IMR-90 (cell line): ENCODE data around the gene FAM240A. TPM values are rescaled to one million over a fixed set of nuclear protein-coding genes. Genes with fewer than 3 reads are reported as not detected.

Source experiments
- ATAC-seq: fragments of 200-7000 bp; cut with Tn5 transposase; 2 replicates; pipeline ENCODE4 v1.9.1; 2020; ENCODE audit warnings: low read depth, mild to moderate bottlenecking, moderate library complexity
- BruUV-seq: library from RNA; stranded (reverse); fragments of 400-500 nt; replicated peaks from 2 replicates; lab custom pipeline; 2021; lab: Mats Ljungman, UMichigan
- CTCF ChIA-PET: fragments of 300-600 bp; formaldehyde crosslinking; extraction: SDS; loops from one replicate; lab custom pipeline; 2021; ENCODE audit warnings: antibody characterized with exemption; lab: Yijun Ruan, JAX
- POLR2A ChIA-PET: fragments of 300-600 bp; sonication (Branson Sonifier 250); formaldehyde crosslinking; loops from one replicate; lab custom pipeline; 2022; ENCODE audit warnings: antibody characterized with exemption; ENCODE audit not compliant: unreplicated experiment; lab: Charles Lee
- DNase-seq: peaks from one replicate; pipeline ENCODE4 v3.0.0; 2013
- H2AFZ ChIP-seq: replicated peaks from 2 replicates; pipeline ENCODE3; 2013; ENCODE audit warnings: low read length, mild to moderate bottlenecking; ENCODE audit not compliant: poor library complexity
- H2AK5ac ChIP-seq: 2 replicates; pipeline ENCODE4 v1.6.1; 2013; ENCODE audit warnings: low read depth, low read length, inconsistent platforms
- H2AK9ac ChIP-seq: replicated peaks from 2 replicates; pipeline ENCODE3; 2013; ENCODE audit warnings: mild to moderate bottlenecking, low read depth, low read length, moderate library complexity; ENCODE audit not compliant: poor library complexity
- H2BK120ac ChIP-seq: 2 replicates; pipeline ENCODE4 v1.6.1; 2013; ENCODE audit warnings: low read depth, low read length, inconsistent platforms
- H2BK15ac ChIP-seq: 3 replicates; pipeline ENCODE4 v1.6.1; 2013; ENCODE audit warnings: low read depth, low read length, inconsistent platforms
- H2BK20ac ChIP-seq: 2 replicates; pipeline ENCODE4 v1.6.1; 2013; ENCODE audit warnings: low read depth, mild to moderate bottlenecking, inconsistent platforms, low read length, moderate library complexity
- H2BK5ac ChIP-seq: 2 replicates; pipeline ENCODE4 v1.6.1; 2013; ENCODE audit warnings: mild to moderate bottlenecking, low read depth, low read length, inconsistent platforms; ENCODE audit not compliant: poor library complexity, severe bottlenecking
- H3K14ac ChIP-seq: replicated peaks from 2 replicates; pipeline ENCODE4 v1.6.1; 2013; ENCODE audit warnings: low read depth, low read length, inconsistent platforms
- H3K18ac ChIP-seq: 2 replicates; pipeline ENCODE4 v1.6.1; 2013; ENCODE audit warnings: low read depth, low read length, control low read depth
- H3K23ac ChIP-seq: 2 replicates; pipeline ENCODE4 v1.6.1; 2013; ENCODE audit warnings: low read depth, low read length, inconsistent platforms
- H3K27ac ChIP-seq: 2 replicates; pipeline ENCODE4 v1.5.1; 2013; ENCODE audit warnings: mild to moderate bottlenecking, control low read depth, low read length; ENCODE audit not compliant: insufficient read depth
- H3K27me3 ChIP-seq: 2 replicates; pipeline ENCODE4 v1.6.1; 2013; ENCODE audit warnings: low read length; ENCODE audit not compliant: control insufficient read depth, insufficient read depth
- H3K36me3 ChIP-seq: 2 replicates; pipeline ENCODE4 v1.6.1; 2013; ENCODE audit warnings: low read length, mixed read lengths; ENCODE audit not compliant: control insufficient read depth, insufficient read depth
- H3K4ac ChIP-seq: 2 replicates; pipeline ENCODE4 v1.6.1; 2013; ENCODE audit warnings: low read depth, low read length, inconsistent platforms
- H3K4me1 ChIP-seq: 2 replicates; pipeline ENCODE4 v1.6.1; 2013; ENCODE audit warnings: low read length, mixed read lengths; ENCODE audit not compliant: control insufficient read depth, insufficient read depth
- H3K4me2 ChIP-seq: 2 replicates; pipeline ENCODE4 v1.6.1; 2013; ENCODE audit warnings: low read depth, mild to moderate bottlenecking, control low read depth, low read length, moderate library complexity
- H3K4me3 ChIP-seq: 2 replicates; pipeline ENCODE4 v1.5.1; 2013; ENCODE audit warnings: low read depth, mild to moderate bottlenecking, control low read depth, low read length, moderate library complexity; ENCODE audit not compliant: insufficient read depth
- H3K56ac ChIP-seq: 2 replicates; pipeline ENCODE4 v1.6.1; 2013; ENCODE audit warnings: low read length, inconsistent platforms; ENCODE audit not compliant: insufficient read depth; ENCODE audit errors: extremely low read depth
- H3K79me1 ChIP-seq, 2 experiments: 2 replicates each; pipeline ENCODE4 v1.6.1; 2013; ENCODE audit warnings: low read length in 2 of 2, inconsistent platforms in 1 of 2, low read depth in 1 of 2
- H3K9ac ChIP-seq: 2 replicates; pipeline ENCODE4 v1.6.1; 2013; ENCODE audit warnings: low read depth, low read length, control low read depth
- H3K9me1 ChIP-seq: 2 replicates; pipeline ENCODE4 v1.6.1; 2013; ENCODE audit warnings: low read length, inconsistent platforms; ENCODE audit not compliant: insufficient read depth
- H3K9me3 ChIP-seq: 2 replicates; pipeline ENCODE4 v1.6.1; 2013; ENCODE audit warnings: low read length; ENCODE audit not compliant: control insufficient read depth, insufficient read depth
- H4K20me1 ChIP-seq: 2 replicates; pipeline ENCODE4 v1.6.1; 2013; ENCODE audit warnings: low read length, inconsistent platforms; ENCODE audit not compliant: insufficient read depth
- H4K5ac ChIP-seq: 2 replicates; pipeline ENCODE4 v1.6.1; 2013; ENCODE audit warnings: mild to moderate bottlenecking, low read depth, low read length, control low read depth
- H4K8ac ChIP-seq, 2 experiments: 2 replicates each; pipeline ENCODE4 v1.6.1; 2013; ENCODE audit warnings: low read depth in 2 of 2, low read length in 2 of 2, control low read depth in 1 of 2, inconsistent platforms in 1 of 2
- H4K91ac ChIP-seq: 2 replicates; pipeline ENCODE4 v1.6.1; 2013; ENCODE audit warnings: low read depth, low read length, inconsistent platforms; ENCODE audit not compliant: insufficient read depth
- CEBPB ChIP-seq: IDR thresholded peaks from 2 replicates; pipeline ENCODE4 v1.6.1; 2012; ENCODE audit warnings: low read depth, low read length, improper control_type of control experiment
- CHD1 ChIP-seq: IDR thresholded peaks from 2 replicates; pipeline ENCODE4 v1.6.1; 2012; ENCODE audit warnings: low read depth, low read length, improper control_type of control experiment
- MAZ ChIP-seq: IDR thresholded peaks from 2 replicates; pipeline ENCODE4 v1.6.1; 2012; ENCODE audit warnings: low read depth, mild to moderate bottlenecking, low read length, improper control_type of control experiment, moderate library complexity, borderline replicate concordance
- RFX5 ChIP-seq: IDR thresholded peaks from 2 replicates; pipeline ENCODE4 v1.8.0; 2012; ENCODE audit warnings: low read depth, mild to moderate bottlenecking, low read length, moderate library complexity
- USF2 ChIP-seq: fragments of 150-350 bp; IDR thresholded peaks from 2 replicates; pipeline ENCODE4 v1.6.1; 2017; ENCODE audit warnings: mild to moderate bottlenecking, antibody characterized with exemption, low read length, low read depth
- WGBS, 2 experiments: methylation state at CpG; one replicate each; pipeline versions ENCODE4 v1.1.5 to v1.1.7; 2013; ENCODE audit warnings: missing lambda C conversion rate in 2 of 2; ENCODE audit not compliant: insufficient read length in 1 of 2; ENCODE audit errors: extremely low coverage in 2 of 2; 5-methylcytosine and 5-hydroxymethylcytosine counted together
- dilution Hi-C: fragments of 300-500 bp; cut with HindIII; formaldehyde crosslinking; loops from one replicate; pipeline ENCODE4 v1.14.3; 2018; ENCODE audit warnings: low sequenced_read_pairs; ENCODE audit not compliant: unreplicated experiment
- in situ Hi-C: fragments of 300-500 bp; cut with MboI; formaldehyde crosslinking; loops from 3 replicates; pipeline ENCODE4 v1.14.3; 2019; ENCODE audit warnings: low sequenced_read_pairs, inconsistent platforms, mixed read lengths
- intact Hi-C: fragments of 100-400 bp; cut with micrococcal nuclease; formaldehyde crosslinking; loops from 2 replicates; pipeline ENCODE4 v1.10.0; 2022
- polyA plus RNA-seq, 3 experiments: library from polyadenylated mRNA; depleted of rRNA; stranded (reverse); fragments of >200 nt; gene quantifications; 2 replicates each; pipeline ENCODE4 v1.2.3, GENCODE V29; 2012; ENCODE audit warnings: low replicate concordance in 1 of 3
- total RNA-seq: library from RNA; depleted of rRNA; stranded (reverse); fragments of >200 nt; gene quantifications from 2 replicates; pipeline ENCODE4 v1.2.3, GENCODE V29; 2012

The FAM240A gene
- total and polyA plus RNA-seq, 2 of the 4 experiments (the other 2 are of a cell fraction) = not detected

- ATAC-seq (no peak), DNase-seq (no peak)
- Histone ChIP-seq H3K56ac (no peak overlapping the region), H3K23ac (no peak overlapping the region), H2BK5ac (no peak overlapping the region), H3K4me2 (no peak overlapping the region), H3K18ac (no peak overlapping the region), H3K4me1 (0 out of 2 replicates have a peak, but pooled peaks cover 2% of the 10 kb centered on the region), H3K27me3 (peaks cover 2% of the 10 kb centered on the region; the same call in 1 of the 2 replicates), H3K14ac (no peak overlapping the region), H4K91ac (no peak overlapping the region), H2BK120ac (no peak overlapping the region), H3K4me3 (no peak overlapping the region), H3K36me3 (peaks cover 5% of the 10 kb centered on the region; the same call in 1 of the 2 replicates), H3K4ac (no peak overlapping the region), H2BK20ac (no peak overlapping the region), H3K27ac (no peak overlapping the region), H2AK5ac (no peak overlapping the region), H2BK15ac (no peak overlapping the region), H3K9ac (no peak overlapping the region), H4K8ac (no peak overlapping the region), H2AK9ac (no peak overlapping the region), H2AFZ (no peak overlapping the region), H4K20me1 (no peaks in the 10 kb centered on the region), H3K9me3 (no peaks in the 10 kb centered on the region), H3K9me1 (no peaks in the 10 kb centered on the region), H3K79me1 (no peaks in the 10 kb centered on the region), H4K5ac (no peak overlapping the region)
- no TSS peak for BruUV-seq
- intact Hi-C loops = no loop called here
- CTCF ChIA-PET = interaction anchor here (1.2 kb wide), 1 partner anchor 8 kb away, joined by 3 read pairs; no protein-coding TSS in a partner anchor
- WGBS, 2 experiments = 100% methylated on average over 1 of the region's 4 CpGs; no CpG with 5 or more reads in 1 of the 2 experiments
- POLR2A ChIA-PET = no interaction called here
- TF ChIP-seq USF2 = no peak
- no peak for TF ChIP-seq CHD1
- no peak for TF ChIP-seq MAZ
- no peak for TF ChIP-seq RFX5
- TF ChIP-seq CEBPB = no peak
- dilution Hi-C loops = no loop called here
- in situ Hi-C loops = no loop called here
These were observed 58.6 kb downstream of the FAM240A start for GRCh38 chr3:46670891-46671427.
